ENCODE data around the gene CAMK2B.
A peak's percentile ranks its signal among the peaks of the same experiment; 100 is the strongest.

CAMK2B gene

DNA sequence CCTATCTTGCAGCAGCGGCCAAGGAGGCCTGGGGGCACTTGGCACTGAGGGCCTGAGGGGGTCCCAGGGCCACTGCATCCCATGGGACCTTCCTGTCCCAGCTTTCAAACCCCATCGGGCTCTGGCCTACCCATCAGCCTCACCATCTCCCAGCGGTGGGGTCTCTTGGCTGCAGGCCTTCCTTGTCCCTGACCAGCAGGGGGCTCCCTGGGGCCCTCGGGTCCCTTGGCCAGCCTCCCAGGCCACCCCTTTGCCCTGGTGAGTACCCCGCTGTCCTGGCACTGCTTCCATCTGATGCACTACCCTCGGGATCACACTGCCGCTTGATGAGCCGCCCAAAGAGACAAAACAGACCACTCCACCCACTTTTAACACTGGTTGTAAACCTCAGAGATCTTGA is 81.1 kb downstream of the CAMK2B start:
- H3K4me3 ChIP-seq (ENCODE audit: insufficient read depth, low read length, poor library complexity, severe bottlenecking), result no peak overlapping the region
- no peak for TF ChIP-seq EZH2phosphoT487 (conservative IDR thresholded peaks at IDR 0.05; ENCODE audit: low read length)
- TF ChIP-seq, protein P1, sequence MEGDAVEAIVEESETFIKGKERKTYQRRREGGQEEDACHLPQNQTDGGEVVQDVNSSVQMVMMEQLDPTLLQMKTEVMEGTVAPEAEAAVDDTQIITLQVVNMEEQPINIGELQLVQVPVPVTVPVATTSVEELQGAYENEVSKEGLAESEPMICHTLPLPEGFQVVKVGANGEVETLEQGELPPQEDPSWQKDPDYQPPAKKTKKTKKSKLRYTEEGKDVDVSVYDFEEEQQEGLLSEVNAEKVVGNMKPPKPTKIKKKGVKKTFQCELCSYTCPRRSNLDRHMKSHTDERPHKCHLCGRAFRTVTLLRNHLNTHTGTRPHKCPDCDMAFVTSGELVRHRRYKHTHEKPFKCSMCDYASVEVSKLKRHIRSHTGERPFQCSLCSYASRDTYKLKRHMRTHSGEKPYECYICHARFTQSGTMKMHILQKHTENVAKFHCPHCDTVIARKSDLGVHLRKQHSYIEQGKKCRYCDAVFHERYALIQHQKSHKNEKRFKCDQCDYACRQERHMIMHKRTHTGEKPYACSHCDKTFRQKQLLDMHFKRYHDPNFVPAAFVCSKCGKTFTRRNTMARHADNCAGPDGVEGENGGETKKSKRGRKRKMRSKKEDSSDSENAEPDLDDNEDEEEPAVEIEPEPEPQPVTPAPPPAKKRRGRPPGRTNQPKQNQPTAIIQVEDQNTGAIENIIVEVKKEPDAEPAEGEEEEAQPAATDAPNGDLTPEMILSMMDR (IDR thresholded peaks at IDR 0.05; ENCODE audit: insufficient read depth, low read length, poor library complexity, severe bottlenecking), result peak; percentile 62
- no peaks in the 10 kb centered on the region for H3F3A ChIP-seq (ENCODE audit: insufficient read depth)
- no peak overlapping the region for H3K4me2 ChIP-seq (ENCODE audit: low read depth, low read length, poor library complexity, severe bottlenecking)
- H3K9me3 ChIP-seq (ENCODE audit: insufficient read depth, low read length), result no peaks in the 10 kb centered on the region
- H3K27me3 ChIP-seq (ENCODE audit: low read length), result no peaks in the 10 kb centered on the region
- H4K20me1 ChIP-seq (ENCODE audit: low read depth, low read length), result no peaks in the 10 kb centered on the region
- no peaks in the 10 kb centered on the region for H3K9me2 ChIP-seq (replicated peaks; ENCODE audit: insufficient read depth, low read length)
- no peak overlapping the region for H3K27ac ChIP-seq (ENCODE audit: low read depth, low read length)
- H2AFZ ChIP-seq (ENCODE audit: low read depth, low read length, severe bottlenecking), result no peak overlapping the region
- H3K36me3 ChIP-seq (ENCODE audit: low read length), result no peaks in the 10 kb centered on the region
- no peaks in the 10 kb centered on the region for H3K79me2 ChIP-seq (ENCODE audit: insufficient read depth, low read length)
- H3K9ac ChIP-seq (ENCODE audit: low read length), result no peak overlapping the region

- Histone ChIP-seq H3F3A (ENCODE audit: insufficient read depth) (no peaks in the 10 kb centered on the region), H3K27ac (ENCODE audit: low read depth, low read length) (no peak overlapping the region), H2AFZ (ENCODE audit: low read depth, low read length, severe bottlenecking) (no peak overlapping the region), H3K27me3 (ENCODE audit: low read length) (no peaks in the 10 kb centered on the region), H3K36me3 (ENCODE audit: low read length) (no peaks in the 10 kb centered on the region), H3K9ac (ENCODE audit: low read length) (no peak overlapping the region), H3K4me2 (ENCODE audit: low read depth, low read length, poor library complexity, severe bottlenecking) (no peak overlapping the region), H3K79me2 (ENCODE audit: insufficient read depth, low read length) (no peaks in the 10 kb centered on the region), H3K9me2 (replicated peaks; ENCODE audit: insufficient read depth, low read length) (no peaks in the 10 kb centered on the region), H3K9me3 (ENCODE audit: insufficient read depth, low read length) (no peaks in the 10 kb centered on the region), H3K4me3 (ENCODE audit: insufficient read depth, low read length, poor library complexity, severe bottlenecking) (no peak overlapping the region), H4K20me1 (ENCODE audit: low read depth, low read length) (no peaks in the 10 kb centered on the region)
- TF ChIP-seq EZH2phosphoT487 (conservative IDR thresholded peaks at IDR 0.05; ENCODE audit: low read length), result no peak
- TF ChIP-seq, protein P1 (IDR thresholded peaks at IDR 0.05; ENCODE audit: insufficient read depth, low read length, poor library complexity, severe bottlenecking), result no peak
Observed at GRCh38 chr7:44242091-44242490, 83.3 kb downstream of the CAMK2B start.

- no peaks in the 10 kb centered on the region for H3K36me3 ChIP-seq (ENCODE audit: low read length)
- H3K79me2 ChIP-seq (ENCODE audit: insufficient read depth, low read length), result no peaks in the 10 kb centered on the region
- no peaks in the 10 kb centered on the region for H4K20me1 ChIP-seq (ENCODE audit: low read depth, low read length)
- H3F3A ChIP-seq (ENCODE audit: insufficient read depth), result no peaks in the 10 kb centered on the region
- peak overlapping the region; percentile 31 for H3K4me2 ChIP-seq (ENCODE audit: low read depth, low read length, poor library complexity, severe bottlenecking)
- TF ChIP-seq, protein P1 (IDR thresholded peaks at IDR 0.05; ENCODE audit: insufficient read depth, low read length, poor library complexity, severe bottlenecking), result peak; percentile 95
- TF ChIP-seq EZH2phosphoT487 (conservative IDR thresholded peaks at IDR 0.05; ENCODE audit: low read length), result no peak
- H3K27ac ChIP-seq (ENCODE audit: low read depth, low read length), result no peak overlapping the region
- H2AFZ ChIP-seq (ENCODE audit: low read depth, low read length, severe bottlenecking), result peak overlapping the region; percentile 34
- no peaks in the 10 kb centered on the region for H3K9me3 ChIP-seq (ENCODE audit: insufficient read depth, low read length)
- no peaks in the 10 kb centered on the region for H3K9me2 ChIP-seq (replicated peaks; ENCODE audit: insufficient read depth, low read length)
- no peak overlapping the region for H3K4me3 ChIP-seq (ENCODE audit: insufficient read depth, low read length, poor library complexity, severe bottlenecking)
- no peaks in the 10 kb centered on the region for H3K27me3 ChIP-seq (ENCODE audit: low read length)
- H3K9ac ChIP-seq (ENCODE audit: low read length), result no peak overlapping the region
Observed at GRCh38 chr7:44240983-44241510, 84.3 kb downstream of the CAMK2B start.
